NCI-H748 (cell line): ENCODE data around the gene PAM.
"Not testable (repeated sequence)": the region's sequence is repeated elsewhere in the genome, so short reads cannot be mapped to it uniquely, and the experiment has no call there.

Experiments used
- DNase-seq: peaks from one replicate; lab custom pipeline; 2025; ENCODE audit not compliant: unreplicated experiment; lab: John Stamatoyannopoulos, UW

PAM gene

DNA sequence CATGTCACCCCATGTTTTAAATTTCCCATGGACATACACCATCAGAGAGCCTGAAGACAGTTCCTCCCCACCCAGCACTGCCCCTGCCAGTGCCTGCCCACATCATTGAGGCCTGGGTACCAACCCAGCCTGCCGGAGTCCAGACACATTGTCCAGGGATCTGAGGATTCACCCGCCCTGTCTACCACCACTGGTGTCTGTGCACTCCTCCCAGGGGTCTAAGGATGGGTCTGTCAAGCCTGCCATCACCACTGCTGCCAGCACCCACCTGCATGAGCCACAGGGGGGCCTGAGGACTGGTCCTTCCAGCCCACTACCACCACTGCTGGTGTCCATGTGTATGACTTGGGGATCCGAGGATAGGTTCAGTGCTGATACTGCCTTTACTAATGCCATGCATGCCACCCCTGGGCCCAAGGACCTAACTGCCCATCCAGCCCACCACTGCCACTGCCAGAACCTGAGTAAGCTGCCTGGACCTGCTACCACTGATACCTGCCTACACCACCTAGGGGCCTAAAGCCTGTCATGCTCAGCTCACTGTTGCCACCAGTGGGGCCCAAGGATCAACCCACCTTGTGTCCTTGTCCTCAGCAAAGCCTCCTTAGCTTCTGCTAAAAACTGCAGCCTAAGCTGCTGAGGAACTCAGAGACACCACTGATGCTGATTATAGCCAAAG lies 227.0 kb downstream of the PAM start:
- no peak for DNase-seq

- no peak for DNase-seq
Measured at GRCh38 chr5:102986074-102986473, 231.0 kb downstream of the PAM start.

DNA sequence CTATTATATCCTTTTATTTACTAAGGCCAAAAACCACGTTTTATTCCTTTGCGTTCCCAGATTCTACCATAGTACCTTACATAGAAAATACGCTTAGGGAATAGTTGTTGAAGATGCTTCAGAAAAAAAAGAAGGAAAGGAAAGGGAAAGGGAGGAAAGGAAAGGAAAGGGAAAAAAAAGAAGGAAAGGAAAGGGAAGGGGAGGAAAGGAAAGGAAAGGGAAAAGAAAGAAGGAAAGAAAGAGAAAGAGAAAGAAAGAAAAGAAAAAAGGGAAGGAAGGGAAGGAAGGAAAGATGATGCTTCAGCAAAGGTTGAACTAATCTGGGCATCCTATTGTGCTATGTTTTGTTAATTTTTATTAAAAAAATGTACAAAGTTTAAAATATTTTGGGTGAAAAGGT lies 233.4 kb downstream of the PAM start:
- DNase-seq: no peak

DNA sequence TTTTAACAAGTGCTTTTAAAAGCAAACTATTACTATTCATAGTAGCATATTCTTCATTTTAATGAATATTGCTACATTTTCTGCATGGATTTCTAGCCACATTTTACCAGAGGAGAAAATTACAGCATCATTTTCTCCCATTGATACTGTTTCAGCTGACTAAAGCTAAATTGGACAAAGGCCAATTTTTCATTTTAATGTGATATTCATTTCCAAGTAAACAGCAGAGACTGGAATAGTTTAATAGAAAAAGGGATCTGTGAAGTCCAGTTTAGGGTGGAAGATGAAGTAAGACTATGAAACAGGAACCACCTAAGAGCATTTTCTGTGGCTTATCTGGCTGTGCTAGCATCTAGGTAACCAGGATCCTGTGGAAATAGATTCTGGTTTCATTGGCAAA lies 236.7 kb downstream of the PAM start:
- DNase-seq: no peak

DNA sequence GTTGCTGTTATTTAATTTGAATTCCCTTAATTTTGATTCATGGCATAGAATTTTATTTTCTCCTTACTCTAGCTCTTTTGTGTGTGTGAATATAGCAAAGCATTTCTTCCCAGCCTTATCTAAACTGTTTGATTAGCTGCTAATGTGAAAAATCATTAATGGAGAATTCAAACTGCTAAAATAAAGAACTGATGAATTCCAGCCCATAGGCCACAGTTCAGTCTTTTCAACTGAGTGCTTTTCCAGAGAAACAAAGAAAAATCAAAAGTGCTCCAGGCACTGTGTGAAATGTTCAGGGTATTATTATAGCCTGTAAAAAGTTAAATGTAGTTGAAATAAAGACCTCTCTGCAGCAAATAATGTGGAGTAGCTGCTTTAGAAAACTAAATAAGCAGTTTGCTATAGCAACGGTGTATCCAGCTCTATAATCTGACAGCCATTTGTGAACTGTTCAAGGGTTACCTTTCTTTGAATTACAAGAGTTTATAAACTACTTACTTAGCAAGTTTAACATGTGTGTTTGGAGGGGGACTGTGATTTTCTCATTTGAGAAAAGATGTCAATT lies 241.0 kb downstream of the PAM start:
- DNase-seq: no peak

DNA sequence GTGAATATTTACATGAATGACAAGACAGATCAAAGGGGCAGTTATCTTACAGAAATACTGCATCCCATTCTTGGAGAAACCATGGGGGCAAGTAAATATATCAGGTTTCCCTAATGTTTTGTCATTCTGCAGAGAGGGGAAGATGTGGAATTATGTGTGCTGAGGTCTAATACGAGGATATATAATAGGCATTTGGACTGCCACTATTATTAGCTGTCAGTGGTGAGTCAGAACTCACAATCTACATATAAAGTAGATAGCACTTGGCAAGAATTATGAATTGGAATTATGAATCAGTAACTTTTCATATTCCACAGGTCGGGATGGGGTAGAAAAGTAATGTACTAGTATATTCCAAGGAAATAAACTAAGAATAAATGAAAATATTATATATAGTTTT lies 243.1 kb downstream of the PAM start:
- DNase-seq: no peak

GRCh38 chr5:102999191-102999590 lies 244.1 kb downstream of the PAM start:
- no peak for DNase-seq

DNA sequence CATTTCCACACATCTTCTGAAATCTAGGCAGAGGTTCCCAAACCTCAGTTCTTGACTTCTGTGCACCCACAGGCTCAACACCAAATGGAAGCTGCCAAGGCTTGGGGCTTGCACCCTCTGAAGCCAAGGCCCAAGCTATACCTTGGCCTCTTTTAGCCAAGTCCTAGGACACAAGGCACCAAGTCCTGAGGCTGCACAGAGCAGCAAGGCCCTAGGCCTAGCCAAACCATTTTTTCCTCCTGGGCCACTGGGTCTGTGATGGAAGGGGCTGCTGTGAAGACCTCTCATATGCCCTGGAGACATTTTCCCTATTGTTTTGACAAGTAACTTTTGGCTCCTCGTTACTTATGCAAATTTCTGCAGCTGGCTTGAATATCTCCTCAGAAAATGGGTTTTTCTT lies 244.5 kb downstream of the PAM start:
- not testable (repeated sequence) for DNase-seq

DNA sequence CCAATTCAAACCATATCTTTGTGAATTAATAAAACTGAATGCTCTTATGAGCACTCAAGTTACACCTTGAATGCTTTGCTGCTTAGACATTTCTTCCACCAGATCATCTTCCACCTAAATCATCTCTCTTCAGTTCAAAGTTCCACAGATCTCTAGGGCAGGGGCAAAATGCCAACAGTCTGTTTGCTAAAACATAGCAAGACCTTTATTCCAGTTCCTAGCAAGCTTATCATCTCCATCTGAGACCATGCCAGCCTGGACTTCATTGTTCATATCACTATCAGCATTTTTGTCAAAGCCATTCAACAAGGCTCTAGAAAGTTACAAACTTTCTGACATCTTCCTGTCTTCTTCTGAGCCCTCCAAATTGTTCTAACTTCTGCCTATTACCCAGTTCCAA lies 245.0 kb downstream of the PAM start:
- DNase-seq: no peak

DNA sequence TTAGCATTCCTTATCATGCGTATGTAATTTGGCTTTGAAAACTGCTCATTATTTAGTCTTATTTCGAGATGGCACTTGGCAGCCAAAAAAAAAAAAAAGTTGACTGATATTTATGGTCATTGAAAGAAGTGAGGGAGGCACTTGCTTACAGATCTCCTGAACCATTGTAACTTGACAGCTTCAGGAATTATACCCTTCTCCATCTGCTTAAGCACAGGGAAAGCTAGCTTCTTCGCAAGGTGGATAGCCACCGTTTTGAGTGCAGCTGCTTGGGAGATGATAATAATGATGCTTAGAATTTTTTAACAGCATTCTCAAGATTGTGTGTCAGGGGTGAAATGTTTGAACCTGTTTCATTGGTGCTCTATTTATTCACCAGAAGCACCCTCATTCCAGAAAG lies 248.8 kb downstream of the PAM start:
- no peak for DNase-seq

- DNase-seq: no peak
Measured at GRCh38 chr5:103005276-103005675, 250.2 kb downstream of the PAM start.

GRCh38 chr5:103006921-103007320 lies 251.8 kb downstream of the PAM start:
- DNase-seq: no peak

DNA sequence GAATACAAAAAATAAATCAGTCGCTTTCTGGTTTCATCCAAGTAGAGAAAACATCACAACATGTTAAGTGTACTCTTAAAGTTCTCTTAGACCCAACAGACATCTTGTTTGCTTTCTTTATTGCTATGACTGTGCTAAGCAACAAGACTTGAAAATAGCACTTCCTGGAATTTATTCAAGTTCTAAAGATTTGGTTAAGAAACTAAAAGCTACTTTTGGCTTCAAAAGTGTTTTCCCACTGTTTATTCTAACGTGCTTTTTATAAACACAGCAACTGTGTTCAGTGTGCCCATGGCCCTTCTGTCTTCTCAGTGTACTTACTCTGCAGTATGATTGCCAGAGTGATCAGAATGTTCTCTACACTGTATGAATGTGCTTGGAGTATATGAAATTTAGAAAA lies 255.1 kb downstream of the PAM start:
- no peak for DNase-seq

GRCh38 chr5:103013933-103014552 lies 258.9 kb downstream of the PAM start:
- no peak for DNase-seq

DNA sequence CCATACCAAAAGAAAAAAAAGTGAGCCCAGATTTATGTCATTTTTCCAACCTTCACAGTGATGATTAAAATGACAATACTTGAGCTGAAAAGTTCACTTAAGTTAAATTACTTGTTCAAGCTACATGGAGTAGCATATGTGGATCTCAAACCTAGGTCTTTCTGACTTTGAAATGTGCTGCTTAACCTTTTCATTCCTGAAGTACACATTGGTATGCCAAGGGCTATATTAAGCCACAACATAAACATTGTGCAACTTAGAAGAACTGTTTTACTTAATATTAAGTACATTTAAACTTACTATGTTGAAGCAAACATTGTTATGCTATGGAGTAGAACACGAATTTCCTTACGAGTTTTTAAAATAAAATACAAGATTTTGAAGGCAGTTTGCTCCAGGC lies 259.9 kb downstream of the PAM start:
- no peak for DNase-seq

GRCh38 chr5:103016167-103016566 lies 261.1 kb downstream of the PAM start:
- DNase-seq: no peak

- DNase-seq: no peak
Measured at GRCh38 chr5:103019804-103020203, 264.7 kb downstream of the PAM start.

DNA sequence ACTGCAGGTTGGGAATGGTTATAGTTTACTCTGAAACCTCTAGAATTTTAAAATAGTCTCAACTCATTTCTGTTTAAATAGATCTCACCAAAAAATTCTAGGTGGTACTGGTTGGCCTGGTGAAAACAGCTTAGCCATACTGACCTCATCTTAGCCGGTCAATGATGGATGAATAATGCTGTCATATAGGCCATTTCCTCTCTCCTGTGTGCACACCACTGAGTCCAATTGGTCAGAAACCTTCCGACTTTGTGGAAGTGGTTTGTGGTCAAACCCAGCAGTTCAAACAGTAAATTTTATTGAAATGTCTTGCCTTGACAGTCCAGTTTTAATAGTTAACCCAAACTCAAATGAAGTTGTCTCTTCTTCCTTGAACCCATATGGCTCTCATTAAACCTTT lies 266.2 kb downstream of the PAM start:
- DNase-seq: no peak

- no peak for DNase-seq
Measured at GRCh38 chr5:103027267-103027666, 272.2 kb downstream of the PAM start.

DNA sequence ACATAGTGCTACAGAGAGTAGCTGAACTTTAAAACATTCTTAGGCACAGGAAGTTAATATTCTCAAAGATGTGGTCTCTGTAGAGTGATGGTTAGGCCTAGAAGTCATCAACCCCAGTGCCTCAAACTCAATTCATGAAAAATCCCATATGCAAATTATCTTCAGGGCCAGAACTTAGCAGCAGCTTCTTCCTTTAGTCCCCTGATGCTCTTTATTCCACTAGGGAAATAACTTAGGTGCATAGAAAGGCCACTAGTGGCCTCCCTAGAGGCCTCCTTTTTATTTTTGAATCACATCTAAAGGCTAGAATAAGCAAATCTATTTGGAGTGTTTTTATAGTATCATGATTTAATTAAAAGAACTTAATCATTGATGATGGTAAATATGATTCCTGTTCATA lies 276.5 kb downstream of the PAM start:
- no peak for DNase-seq

- no peak for DNase-seq
Measured at GRCh38 chr5:103033696-103034095, 278.6 kb downstream of the PAM start.

GRCh38 chr5:103034662-103035392 lies 279.7 kb downstream of the PAM start:
- no peak for DNase-seq
